AG09319 (cell line): Measurements from ENCODE around the gene ODAD2.
"Not testable (repeated sequence)": the region's sequence is repeated elsewhere in the genome, so short reads cannot be mapped to it uniquely, and the experiment has no call there.

ENCODE experiments used
- DNase-seq: peaks from one replicate; pipeline ENCODE4 v3.0.0-alpha.2; 2010; ENCODE audit warnings: low read depth; ENCODE audit errors: extremely low read depth
- TF ChIP-seq, protein P1 (sequence below): IDR thresholded peaks from 2 replicates; pipeline ENCODE4 v1.5.1; 2011; ENCODE audit warnings: low read depth, mild to moderate bottlenecking, inconsistent platforms, low read length, moderate library complexity

ODAD2 gene

GRCh38 chr10:27995311-27995710 is 3.6 kb downstream of the ODAD2 start:
- TF ChIP-seq, protein P1, sequence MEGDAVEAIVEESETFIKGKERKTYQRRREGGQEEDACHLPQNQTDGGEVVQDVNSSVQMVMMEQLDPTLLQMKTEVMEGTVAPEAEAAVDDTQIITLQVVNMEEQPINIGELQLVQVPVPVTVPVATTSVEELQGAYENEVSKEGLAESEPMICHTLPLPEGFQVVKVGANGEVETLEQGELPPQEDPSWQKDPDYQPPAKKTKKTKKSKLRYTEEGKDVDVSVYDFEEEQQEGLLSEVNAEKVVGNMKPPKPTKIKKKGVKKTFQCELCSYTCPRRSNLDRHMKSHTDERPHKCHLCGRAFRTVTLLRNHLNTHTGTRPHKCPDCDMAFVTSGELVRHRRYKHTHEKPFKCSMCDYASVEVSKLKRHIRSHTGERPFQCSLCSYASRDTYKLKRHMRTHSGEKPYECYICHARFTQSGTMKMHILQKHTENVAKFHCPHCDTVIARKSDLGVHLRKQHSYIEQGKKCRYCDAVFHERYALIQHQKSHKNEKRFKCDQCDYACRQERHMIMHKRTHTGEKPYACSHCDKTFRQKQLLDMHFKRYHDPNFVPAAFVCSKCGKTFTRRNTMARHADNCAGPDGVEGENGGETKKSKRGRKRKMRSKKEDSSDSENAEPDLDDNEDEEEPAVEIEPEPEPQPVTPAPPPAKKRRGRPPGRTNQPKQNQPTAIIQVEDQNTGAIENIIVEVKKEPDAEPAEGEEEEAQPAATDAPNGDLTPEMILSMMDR: no peak
- no peak for DNase-seq

- not testable (repeated sequence) for DNase-seq
Measured at GRCh38 chr10:27989357-27989756, 9.5 kb downstream of the ODAD2 start.

- TF ChIP-seq, protein P1: no peak
- no peak for DNase-seq
Measured at GRCh38 chr10:27986821-27987220, 12.1 kb downstream of the ODAD2 start.

DNA sequence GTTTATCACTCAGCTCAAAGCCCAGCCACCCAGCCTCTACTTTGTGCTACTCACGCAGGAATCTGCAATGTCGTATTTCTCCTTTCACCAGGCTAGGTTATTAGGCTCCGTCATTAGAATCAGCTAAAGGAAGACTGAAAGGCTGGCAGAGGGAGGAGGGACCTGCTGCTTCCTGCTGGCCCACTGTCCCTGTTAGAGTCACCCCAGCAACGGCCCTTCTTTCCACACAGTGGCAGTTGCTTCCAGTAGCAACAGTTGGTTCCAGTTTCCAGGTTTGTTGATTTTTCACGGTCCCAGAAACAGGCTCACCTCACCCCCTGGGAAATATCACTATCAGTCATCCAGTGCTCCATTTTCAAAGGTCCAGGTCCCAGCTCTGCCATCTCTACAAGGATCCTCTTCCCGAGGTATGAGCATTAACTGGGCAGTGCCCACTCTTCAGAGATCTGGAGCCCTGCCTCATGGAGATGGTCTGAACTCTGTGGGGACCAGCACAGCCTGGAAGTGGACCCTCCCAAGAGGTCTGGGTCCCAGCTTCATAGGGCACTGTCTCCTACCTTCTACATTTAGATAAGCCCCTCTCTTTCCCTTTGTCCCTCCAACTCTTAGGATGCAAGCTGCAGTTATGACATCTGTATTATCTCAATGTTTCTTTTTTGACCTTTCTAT is 15.9 kb downstream of the ODAD2 start:
- TF ChIP-seq, protein P1: no peak

DNA sequence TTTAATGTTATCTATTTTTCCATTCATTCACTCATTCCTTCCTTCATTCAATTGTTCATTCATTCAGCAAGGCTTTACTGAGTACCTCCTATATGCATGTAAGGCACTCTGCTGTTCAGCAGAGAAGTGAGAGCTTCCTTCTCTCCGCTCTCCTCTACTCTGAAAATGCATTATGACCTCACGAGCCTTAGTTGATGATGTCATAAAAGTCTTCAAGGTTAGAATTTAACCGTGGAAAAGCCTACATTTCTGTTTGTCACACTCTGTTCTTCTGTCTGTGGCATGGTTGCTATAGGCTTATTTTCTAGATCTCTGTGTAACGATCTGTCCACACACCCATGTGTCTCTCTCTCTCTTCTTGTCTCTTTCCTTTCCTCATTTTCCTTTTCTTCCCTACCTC is 17.1 kb downstream of the ODAD2 start:
- TF ChIP-seq, protein P1: no peak
- no peak for DNase-seq

More for the DNA sequence above, 15.9 kb downstream of the ODAD2 start:
- DNase-seq: no peak

DNA sequence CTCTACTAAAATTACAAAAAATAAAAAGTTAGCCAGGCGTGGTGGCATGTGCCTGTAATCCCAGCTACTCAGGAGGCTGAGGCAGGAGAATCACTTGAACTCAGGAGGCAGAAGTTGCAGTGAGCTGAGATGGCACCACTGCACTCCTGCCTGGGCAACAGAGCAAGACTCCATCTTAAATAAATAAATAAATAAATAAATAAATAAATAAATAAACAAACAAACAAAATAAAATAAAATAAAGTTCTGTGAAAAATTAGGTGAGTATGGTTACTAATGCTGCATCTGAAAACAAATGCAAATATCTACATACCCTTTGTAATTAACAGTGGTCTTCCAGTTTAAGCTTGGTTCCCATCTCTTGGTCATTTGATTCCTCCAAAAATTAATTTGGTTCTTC is 28.1 kb downstream of the ODAD2 start:
- DNase-seq: not testable (repeated sequence)

DNA sequence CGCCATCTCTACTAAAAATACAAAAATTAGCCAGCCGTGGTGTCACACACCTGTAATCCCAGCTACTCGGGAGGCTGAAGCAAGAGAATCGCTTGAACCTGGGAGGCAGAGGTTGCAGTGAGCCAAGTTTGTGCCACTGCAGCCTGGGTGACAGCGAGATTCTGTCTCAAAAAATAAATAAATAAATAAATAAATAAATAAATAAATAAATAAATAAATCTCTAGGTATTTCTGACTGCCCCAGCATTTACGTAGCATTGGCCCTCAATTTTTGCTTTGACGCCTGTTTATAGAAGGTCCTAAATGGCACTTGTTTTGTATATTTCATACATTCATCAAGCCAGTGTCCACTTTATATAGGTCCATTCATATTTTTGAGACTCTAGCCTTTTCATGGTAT is 28.9 kb downstream of the ODAD2 start:
- not testable (repeated sequence) for DNase-seq

- no peak for DNase-seq
- TF ChIP-seq, protein P1: no peak
Measured at GRCh38 chr10:27959093-27959715, 39.7 kb downstream of the ODAD2 start.

DNA sequence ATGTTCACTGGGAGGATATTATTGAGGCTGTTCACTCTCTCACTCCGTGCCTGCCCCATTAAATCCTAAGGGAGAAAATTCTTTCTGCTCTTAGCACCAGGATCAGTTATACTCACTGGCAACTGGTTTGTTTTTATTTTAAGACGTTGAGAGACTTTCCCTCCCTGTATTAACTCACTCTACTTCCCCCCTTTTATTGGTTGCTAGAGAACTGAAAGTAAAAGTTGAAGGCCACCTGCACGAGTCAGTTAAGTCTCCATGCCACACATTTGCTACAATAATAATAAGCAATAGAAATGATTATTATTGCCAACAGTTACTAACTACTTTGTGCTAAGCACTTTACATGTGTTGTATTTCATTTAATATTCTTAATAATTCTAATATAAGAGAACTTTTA is 40.5 kb downstream of the ODAD2 start:
- not testable (repeated sequence) for DNase-seq
